ENCODE measurements around the gene ATP6V0A4.
"Not testable (repeated sequence)": the region's sequence is repeated elsewhere in the genome, so short reads cannot be mapped to it uniquely, and the experiment has no call there.

ATP6V0A4 gene

GRCh38 chr7:138797715-138798320 lies at the start of gene ATP6V0A4, which contains the start of gene TMEM213:
ATP6V0A4 (minus strand) TSS chr7:138798196; CDS start chr7:138771247, 26,949 bp downstream.
TMEM213 (plus strand) TSS chr7:138797994; CDS start chr7:138798105, 111 bp downstream.
- DNase-seq = no peak

GRCh38 chr7:138845711-138846110 lies 47.7 kb upstream of the ATP6V0A4 start:
- DNase-seq = no peak

- no peak for DNase-seq
These were observed 45.9 kb upstream of the ATP6V0A4 start for GRCh38 chr7:138843632-138844580.

- DNase-seq = no peak
These were observed 44.1 kb upstream of the ATP6V0A4 start for GRCh38 chr7:138842111-138842510.

- DNase-seq = no peak
These were observed 40.2 kb upstream of the ATP6V0A4 start for GRCh38 chr7:138838166-138838565.

- no peak for DNase-seq
These were observed 39.6 kb upstream of the ATP6V0A4 start for GRCh38 chr7:138837627-138838026.

- no peak for DNase-seq
These were observed 37.1 kb upstream of the ATP6V0A4 start for GRCh38 chr7:138835087-138835486.

- no peak for DNase-seq
These were observed 36.6 kb upstream of the ATP6V0A4 start for GRCh38 chr7:138834583-138834982.

GRCh38 chr7:138833596-138833995 lies 35.6 kb upstream of the ATP6V0A4 start:
- DNase-seq = no peak

- DNase-seq = no peak
These were observed 35.0 kb upstream of the ATP6V0A4 start for GRCh38 chr7:138832966-138833365.

- no peak for DNase-seq
These were observed 31.3 kb upstream of the ATP6V0A4 start for GRCh38 chr7:138829335-138829734.

GRCh38 chr7:138828302-138828701 lies 30.3 kb upstream of the ATP6V0A4 start:
- DNase-seq = no peak

- no peak for DNase-seq
These were observed 27.2 kb upstream of the ATP6V0A4 start for GRCh38 chr7:138825049-138825721.

GRCh38 chr7:138822867-138823535 lies 25.0 kb upstream of the ATP6V0A4 start:
- DNase-seq = no peak

GRCh38 chr7:138821912-138822311 lies 23.9 kb upstream of the ATP6V0A4 start:
- no peak for DNase-seq

- no peak for DNase-seq
These were observed 21.6 kb upstream of the ATP6V0A4 start for GRCh38 chr7:138819625-138820024.

- DNase-seq = no peak
These were observed 18.7 kb upstream of the ATP6V0A4 start for GRCh38 chr7:138816650-138817049.

- no peak for DNase-seq
These were observed 16.9 kb upstream of the ATP6V0A4 start for GRCh38 chr7:138814816-138815332.

- DNase-seq = no peak
These were observed 15.9 kb upstream of the ATP6V0A4 start for GRCh38 chr7:138813945-138814344.

- not testable (repeated sequence) for DNase-seq
These were observed 13.3 kb upstream of the ATP6V0A4 start for GRCh38 chr7:138811327-138811726.

GRCh38 chr7:138809346-138809745 lies 11.3 kb upstream of the ATP6V0A4 start:
- DNase-seq = no peak

GRCh38 chr7:138804618-138805017 lies 6.6 kb upstream of the ATP6V0A4 start:
- DNase-seq = no peak

- DNase-seq = no peak
These were observed 4.7 kb upstream of the ATP6V0A4 start for GRCh38 chr7:138802706-138803105.
